Fibroblast of the aortic adventitia (primary cell): ENCODE results near the gene NOD2. TPM values are rescaled to one million over a fixed set of nuclear protein-coding genes. Genes with fewer than 3 reads are reported as not detected.

Experiments
- DNase-seq: peaks from one replicate; pipeline ENCODE4 v3.0.0-alpha.2; 2010; ENCODE audit warnings: low read depth
- H3K4me3 ChIP-seq: 2 replicates; pipeline ENCODE4 v1.5.1; 2011; ENCODE audit warnings: low read depth, mild to moderate bottlenecking, control low read depth, low read length, moderate library complexity
- CTCF ChIP-seq: IDR thresholded peaks from 2 replicates; pipeline ENCODE4 v1.5.1; 2011; ENCODE audit warnings: mild to moderate bottlenecking, low read length, control low read depth, inconsistent platforms; ENCODE audit not compliant: insufficient read depth
- total RNA-seq: library from RNA; depleted of rRNA; stranded (reverse); fragments of >200 nt; gene quantifications from 2 replicates; pipeline ENCODE4 v1.2.3, GENCODE V29; 2012; ENCODE audit warnings: low replicate concordance

NOD2 gene
- not detected in 2 replicates for total RNA-seq

- TF ChIP-seq CTCF: no peak
- peak within 1 kb of the TSS; percentile 43 for H3K4me3 ChIP-seq
- DNase-seq: no peak
These were observed at the start of gene NOD2 for GRCh38 chr16:50692999-50693781. Gene NOD2, plus strand, starts transcription at chr16:50693606. Its CDS starts 5,890 bp downstream, at chr16:50699496.

GRCh38 chr16:50644245-50644644 is 49.2 kb upstream of the NOD2 start:
- DNase-seq: no peak
- TF ChIP-seq CTCF: no peak
- no peak overlapping the region for H3K4me3 ChIP-seq

- H3K4me3 ChIP-seq: no peak overlapping the region
- peak; percentile 45 for TF ChIP-seq CTCF
- peak; percentile 55 for DNase-seq
These were observed 48.7 kb upstream of the NOD2 start for GRCh38 chr16:50644729-50645128.

- no peak for TF ChIP-seq CTCF
- H3K4me3 ChIP-seq: no peak overlapping the region
- DNase-seq: no peak
These were observed 47.7 kb upstream of the NOD2 start for GRCh38 chr16:50645563-50646220.

GRCh38 chr16:50646345-50646744 is 47.1 kb upstream of the NOD2 start:
- H3K4me3 ChIP-seq: no peak overlapping the region
- DNase-seq: no peak
- no peak for TF ChIP-seq CTCF

- TF ChIP-seq CTCF: no peak
- no peak for DNase-seq
- no peak overlapping the region for H3K4me3 ChIP-seq
These were observed 41.5 kb upstream of the NOD2 start for GRCh38 chr16:50651835-50652438.
